Bronchial epithelial cell (primary cell): ENCODE results near the gene NRGN. TPM values are rescaled to one million over a fixed set of nuclear protein-coding genes. Genes with fewer than 3 reads are reported as not detected.

Source experiments
- DNase-seq: peaks from one replicate; pipeline ENCODE4 v3.0.0-alpha.2; 2010; ENCODE audit warnings: low read depth
- FAIRE-seq: peaks from 2 replicates; lab custom pipeline; 2011; peaks lifted over from hg19 to GRCh38; lab: Jason Lieb, UNC
- H3K27me3 ChIP-seq: 2 replicates; pipeline ENCODE4 v1.5.1; 2011; ENCODE audit warnings: low read length; ENCODE audit not compliant: control insufficient read depth, insufficient read depth
- H3K36me3 ChIP-seq: 2 replicates; pipeline ENCODE4 v1.5.1; 2011; ENCODE audit warnings: low read length; ENCODE audit not compliant: control insufficient read depth, insufficient read depth
- H3K4me3 ChIP-seq: 2 replicates; pipeline ENCODE4 v1.5.1; 2011; ENCODE audit warnings: mild to moderate bottlenecking, low read depth, low read length, control low read depth
- total RNA-seq: library from RNA; depleted of rRNA; stranded (reverse); fragments of >200 nt; gene quantifications from 2 replicates; pipeline ENCODE4 v1.2.1, GENCODE V29; 2014
- TF ChIP-seq, protein P1 (sequence below): IDR thresholded peaks from 2 replicates; pipeline ENCODE4 v1.5.1; 2011; ENCODE audit warnings: mild to moderate bottlenecking, moderate library complexity, low read length, control low read depth, inconsistent platforms; ENCODE audit not compliant: insufficient read depth, severe bottlenecking

NRGN gene
- total RNA-seq, 1 donor from 2014 or later: not detected

DNA sequence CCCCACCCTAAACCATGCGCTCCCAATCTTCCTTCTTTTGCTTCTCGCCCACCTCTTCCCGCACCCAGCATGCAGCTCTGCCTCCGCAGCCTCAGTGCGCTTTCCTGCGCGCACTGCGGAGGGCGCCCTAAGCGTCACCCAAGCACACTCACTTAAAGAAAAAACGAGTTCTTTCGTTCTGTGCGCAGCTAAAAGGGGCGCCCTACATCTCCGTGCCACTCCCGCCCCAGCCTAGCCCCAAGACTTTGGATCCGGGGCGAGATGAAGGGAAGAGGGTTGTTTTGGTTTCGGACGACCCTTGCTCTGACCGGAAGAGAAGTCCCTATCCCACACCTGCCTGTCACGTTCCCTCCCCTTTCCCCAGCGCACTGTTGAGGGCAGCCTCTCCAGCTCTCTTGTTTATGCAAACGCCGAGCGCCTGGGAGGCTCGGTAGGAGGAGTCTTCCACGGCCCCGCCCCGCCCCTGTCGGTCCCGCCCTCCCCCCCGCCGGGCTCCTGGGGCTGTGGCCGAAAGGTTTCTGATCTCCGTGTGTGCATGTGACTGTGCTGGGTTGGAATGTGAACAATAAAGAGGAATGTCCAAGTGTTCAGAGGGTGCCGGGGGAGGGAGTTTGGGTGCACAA, 7.0 kb downstream of the NRGN start:
- DNase-seq: peak; percentile 74
- Histone ChIP-seq H3K27me3 (no peaks in the 10 kb centered on the region), H3K4me3 (peak overlapping the region; percentile 64), H3K36me3 (no peaks in the 10 kb centered on the region)
- no peak for FAIRE-seq
- TF ChIP-seq, protein P1, sequence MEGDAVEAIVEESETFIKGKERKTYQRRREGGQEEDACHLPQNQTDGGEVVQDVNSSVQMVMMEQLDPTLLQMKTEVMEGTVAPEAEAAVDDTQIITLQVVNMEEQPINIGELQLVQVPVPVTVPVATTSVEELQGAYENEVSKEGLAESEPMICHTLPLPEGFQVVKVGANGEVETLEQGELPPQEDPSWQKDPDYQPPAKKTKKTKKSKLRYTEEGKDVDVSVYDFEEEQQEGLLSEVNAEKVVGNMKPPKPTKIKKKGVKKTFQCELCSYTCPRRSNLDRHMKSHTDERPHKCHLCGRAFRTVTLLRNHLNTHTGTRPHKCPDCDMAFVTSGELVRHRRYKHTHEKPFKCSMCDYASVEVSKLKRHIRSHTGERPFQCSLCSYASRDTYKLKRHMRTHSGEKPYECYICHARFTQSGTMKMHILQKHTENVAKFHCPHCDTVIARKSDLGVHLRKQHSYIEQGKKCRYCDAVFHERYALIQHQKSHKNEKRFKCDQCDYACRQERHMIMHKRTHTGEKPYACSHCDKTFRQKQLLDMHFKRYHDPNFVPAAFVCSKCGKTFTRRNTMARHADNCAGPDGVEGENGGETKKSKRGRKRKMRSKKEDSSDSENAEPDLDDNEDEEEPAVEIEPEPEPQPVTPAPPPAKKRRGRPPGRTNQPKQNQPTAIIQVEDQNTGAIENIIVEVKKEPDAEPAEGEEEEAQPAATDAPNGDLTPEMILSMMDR: peak; percentile 83

DNA sequence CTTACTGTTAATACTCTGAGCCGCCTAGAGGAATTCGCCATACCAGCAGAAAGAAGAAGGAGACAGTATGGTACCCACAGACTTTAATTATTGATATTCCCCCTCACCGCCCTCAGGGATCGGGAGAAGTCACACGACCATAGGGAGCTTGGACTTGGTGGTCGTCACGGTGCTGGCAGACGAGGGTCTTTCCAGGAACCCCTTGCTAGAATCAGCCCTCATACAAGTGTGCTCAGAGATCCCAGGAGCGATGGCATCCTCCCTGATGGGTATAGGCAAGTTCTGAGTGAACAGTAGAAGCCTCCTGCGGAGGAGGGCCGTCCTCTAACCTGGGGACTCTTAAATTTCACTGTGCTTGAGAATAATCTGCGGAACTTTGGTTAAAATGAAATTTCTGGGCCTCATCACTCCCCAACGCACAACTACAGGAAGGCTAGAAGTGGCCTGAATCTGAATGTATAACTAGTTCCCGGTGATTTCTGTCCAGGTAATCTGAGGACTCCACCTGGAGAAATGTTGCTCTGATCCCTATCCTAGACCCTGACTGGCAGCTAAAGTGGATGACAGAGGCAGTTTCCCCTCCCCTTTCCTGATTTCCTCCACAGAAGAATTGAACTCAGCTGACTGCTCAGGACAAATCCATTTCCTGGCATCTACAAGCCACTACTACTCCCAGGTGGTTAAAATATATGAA, 7.8 kb downstream of the NRGN start:
- no peak overlapping the region for H3K4me3 ChIP-seq
- FAIRE-seq: no peak
- no peaks in the 10 kb centered on the region for H3K27me3 ChIP-seq
- TF ChIP-seq, protein P1: no peak
- DNase-seq: no peak
- no peaks in the 10 kb centered on the region for H3K36me3 ChIP-seq

DNA sequence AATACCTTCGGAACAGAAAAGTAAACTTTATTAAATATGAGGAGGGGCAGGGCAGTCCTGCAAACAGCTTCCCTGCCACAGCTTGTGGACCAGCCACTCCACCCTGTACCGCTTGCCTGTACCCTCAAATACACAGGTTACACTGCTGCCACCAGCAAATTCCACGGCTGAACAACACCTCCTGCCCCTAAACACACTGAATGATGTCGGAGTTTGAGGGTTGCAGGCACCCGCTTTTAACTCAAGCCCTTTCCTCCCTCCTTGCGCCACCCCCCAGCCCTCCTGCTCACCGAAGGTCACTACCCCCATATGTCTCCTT, 8.3 kb downstream of the NRGN start:
- no peak for FAIRE-seq
- Histone ChIP-seq H3K4me3 (no peak overlapping the region), H3K36me3 (no peaks in the 10 kb centered on the region), H3K27me3 (no peaks in the 10 kb centered on the region)
- TF ChIP-seq, protein P1: no peak
- no peak for DNase-seq

DNA sequence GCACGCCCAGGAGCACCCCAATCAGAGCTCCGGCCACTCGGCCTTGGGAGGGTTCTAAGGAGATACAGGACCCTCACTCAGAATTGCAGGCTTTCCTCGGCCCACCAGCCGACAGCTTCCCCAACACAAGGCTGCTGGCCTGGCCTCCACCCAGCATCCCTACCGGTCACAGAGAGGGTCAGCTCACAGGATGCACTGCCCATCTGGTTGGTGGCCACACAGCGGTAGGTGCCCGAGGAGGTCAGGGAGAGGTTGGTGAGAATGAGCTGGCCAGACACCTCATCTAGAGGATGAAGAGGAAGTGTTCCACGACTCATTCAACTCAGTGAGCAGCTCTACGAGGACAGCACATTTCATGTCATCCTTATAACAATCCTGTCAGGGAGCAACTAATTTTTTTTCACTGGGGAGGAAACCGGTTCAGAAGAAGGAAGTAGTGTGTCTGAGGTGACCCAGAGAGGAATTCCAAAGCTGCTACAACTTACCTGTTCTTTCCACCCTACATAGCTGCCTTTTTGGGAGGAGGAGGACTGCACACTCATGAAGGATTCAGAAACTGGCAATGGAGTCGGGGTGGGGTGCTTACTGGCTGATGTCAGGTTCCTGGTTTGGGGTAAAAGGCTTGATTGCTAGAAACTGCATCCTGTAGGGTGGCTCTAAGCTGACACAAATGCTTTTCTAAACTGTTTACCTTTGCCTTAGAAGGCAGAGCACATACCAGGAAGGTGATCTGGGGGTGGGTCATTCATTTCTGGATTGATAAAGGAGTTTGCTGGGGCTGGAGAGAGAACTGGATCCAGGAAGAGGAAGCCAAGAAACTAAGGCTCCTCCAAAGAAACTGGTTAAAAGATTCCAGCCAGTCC, 9.0 kb downstream of the NRGN start:
- TF ChIP-seq, protein P1: no peak
- Histone ChIP-seq H3K27me3 (no peaks in the 10 kb centered on the region), H3K4me3 (no peak overlapping the region), H3K36me3 (no peaks in the 10 kb centered on the region)
- DNase-seq (peak; percentile 53), FAIRE-seq (no peak)

DNA sequence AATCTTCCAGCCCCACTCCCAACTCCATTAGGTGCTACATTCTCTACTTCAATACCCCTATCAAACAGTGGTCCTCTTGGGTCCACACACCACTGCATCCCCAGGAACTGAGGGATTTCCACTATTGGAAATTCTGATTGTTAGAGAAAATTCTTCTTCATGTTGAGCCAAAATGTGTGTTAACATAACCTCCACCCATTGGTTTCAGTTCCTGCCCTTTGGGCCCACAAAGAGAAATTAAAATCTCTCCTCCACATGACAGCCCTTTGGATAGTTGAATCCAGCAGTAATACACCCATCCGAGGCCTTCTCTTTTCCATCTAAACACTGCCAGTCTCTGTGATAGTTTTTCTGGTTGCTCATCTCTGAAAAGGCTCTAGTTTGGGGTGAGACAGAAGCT, 10.2 kb downstream of the NRGN start:
- FAIRE-seq (no peak), DNase-seq (no peak)
- no peaks in the 10 kb centered on the region for H3K27me3 ChIP-seq
- H3K36me3 ChIP-seq: no peaks in the 10 kb centered on the region
- TF ChIP-seq, protein P1: no peak
- no peak overlapping the region for H3K4me3 ChIP-seq
